Osteocyte (in vitro differentiated cells): Measurements from ENCODE around the gene AATF. TPM values are rescaled to one million over a fixed set of nuclear protein-coding genes. Genes with fewer than 3 reads are reported as not detected.

Source experiments
- DNase-seq: peaks from one replicate; pipeline ENCODE4 v3.0.0; 2021; ENCODE audit warnings: mixed read lengths; ENCODE audit not compliant: unreplicated experiment; ENCODE audit errors: extremely low spot score
- H3K27ac Mint-ChIP-seq: one replicate; pipeline ENCODE4 v1.8.0; 2021; ENCODE audit warnings: mild to moderate bottlenecking, mixed read lengths; ENCODE audit not compliant: unreplicated experiment
- H3K27me3 Mint-ChIP-seq: one replicate; pipeline ENCODE4 v1.8.0; 2021; ENCODE audit warnings: mixed read lengths; ENCODE audit not compliant: unreplicated experiment
- H3K36me3 Mint-ChIP-seq: one replicate; pipeline ENCODE4 v1.8.0; 2021; ENCODE audit warnings: mixed read lengths; ENCODE audit not compliant: unreplicated experiment
- H3K4me1 Mint-ChIP-seq: one replicate; pipeline ENCODE4 v1.8.0; 2021; ENCODE audit warnings: mixed read lengths; ENCODE audit not compliant: unreplicated experiment
- H3K4me3 Mint-ChIP-seq: one replicate; pipeline ENCODE4 v1.8.0; 2021; ENCODE audit warnings: mild to moderate bottlenecking, moderate library complexity, mixed read lengths; ENCODE audit not compliant: unreplicated experiment
- H3K9me3 Mint-ChIP-seq: one replicate; pipeline ENCODE4 v1.8.0; 2021; ENCODE audit warnings: mixed read lengths; ENCODE audit not compliant: unreplicated experiment
- total RNA-seq: library from RNA; stranded (reverse); gene quantifications from 2 replicates; pipeline ENCODE4 v1.2.1, GENCODE V29; 2021
- TF ChIP-seq, protein P1 (sequence below): fragments of 200-600 bp; sonication (generic); IDR thresholded peaks from 2 replicates; pipeline ENCODE4 v1.5.0; 2021; ENCODE audit warnings: antibody characterized with exemption, mild to moderate bottlenecking, moderate library complexity

The AATF gene
- total RNA-seq, 1 donor from 2014 or later: 39.6 TPM

DNA sequence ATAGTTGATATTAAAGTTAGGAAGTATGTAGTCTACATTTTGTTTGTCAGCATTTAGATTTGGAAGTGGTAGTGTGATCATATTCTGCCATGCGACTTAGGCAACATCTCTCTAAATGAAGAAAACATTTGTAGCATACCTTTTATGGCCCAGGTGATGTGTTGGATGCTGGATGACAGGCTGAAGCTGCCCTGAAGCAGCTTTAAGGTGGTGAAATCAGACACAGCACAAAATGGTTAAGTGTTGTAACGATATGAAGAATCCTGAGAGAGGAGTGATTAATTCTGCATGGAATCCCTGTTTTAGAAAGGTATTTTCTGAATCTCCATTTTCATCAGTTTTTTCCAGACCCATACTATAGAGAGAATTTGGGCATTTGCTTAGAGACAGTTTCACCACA lies 28.3 kb downstream of the AATF start:
- Mint-ChIP-seq H3K4me3 (no peak overlapping the region), H3K4me1 (peaks cover 30% of the 10 kb centered on the region), H3K27ac (no peak overlapping the region), H3K9me3 (no peaks in the 10 kb centered on the region), H3K36me3 (peaks cover 11% of the 10 kb centered on the region), H3K27me3 (no peaks in the 10 kb centered on the region)
- TF ChIP-seq, protein P1, sequence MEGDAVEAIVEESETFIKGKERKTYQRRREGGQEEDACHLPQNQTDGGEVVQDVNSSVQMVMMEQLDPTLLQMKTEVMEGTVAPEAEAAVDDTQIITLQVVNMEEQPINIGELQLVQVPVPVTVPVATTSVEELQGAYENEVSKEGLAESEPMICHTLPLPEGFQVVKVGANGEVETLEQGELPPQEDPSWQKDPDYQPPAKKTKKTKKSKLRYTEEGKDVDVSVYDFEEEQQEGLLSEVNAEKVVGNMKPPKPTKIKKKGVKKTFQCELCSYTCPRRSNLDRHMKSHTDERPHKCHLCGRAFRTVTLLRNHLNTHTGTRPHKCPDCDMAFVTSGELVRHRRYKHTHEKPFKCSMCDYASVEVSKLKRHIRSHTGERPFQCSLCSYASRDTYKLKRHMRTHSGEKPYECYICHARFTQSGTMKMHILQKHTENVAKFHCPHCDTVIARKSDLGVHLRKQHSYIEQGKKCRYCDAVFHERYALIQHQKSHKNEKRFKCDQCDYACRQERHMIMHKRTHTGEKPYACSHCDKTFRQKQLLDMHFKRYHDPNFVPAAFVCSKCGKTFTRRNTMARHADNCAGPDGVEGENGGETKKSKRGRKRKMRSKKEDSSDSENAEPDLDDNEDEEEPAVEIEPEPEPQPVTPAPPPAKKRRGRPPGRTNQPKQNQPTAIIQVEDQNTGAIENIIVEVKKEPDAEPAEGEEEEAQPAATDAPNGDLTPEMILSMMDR: no peak
- DNase-seq: no peak

DNA sequence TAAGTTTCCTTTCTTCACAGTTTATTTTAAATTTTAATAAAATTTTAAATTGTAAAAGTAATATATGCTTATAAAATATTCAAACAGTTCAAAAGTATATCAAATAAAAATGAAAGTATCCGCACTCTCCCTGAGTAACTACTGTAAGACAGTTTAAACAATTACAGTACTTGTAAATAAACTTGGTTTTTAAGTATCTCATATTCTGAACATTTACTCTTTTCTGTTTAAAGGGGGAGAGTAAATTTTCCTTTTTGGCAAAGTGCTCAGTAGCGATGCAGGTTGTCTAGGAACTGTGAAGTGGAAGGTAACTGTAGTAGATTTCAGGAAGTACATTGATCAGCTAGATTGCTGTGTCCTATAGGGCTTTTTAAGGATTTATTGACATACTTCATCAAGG lies 28.8 kb downstream of the AATF start:
- peaks cover 30% of the 10 kb centered on the region for H3K4me1 Mint-ChIP-seq

DNA sequence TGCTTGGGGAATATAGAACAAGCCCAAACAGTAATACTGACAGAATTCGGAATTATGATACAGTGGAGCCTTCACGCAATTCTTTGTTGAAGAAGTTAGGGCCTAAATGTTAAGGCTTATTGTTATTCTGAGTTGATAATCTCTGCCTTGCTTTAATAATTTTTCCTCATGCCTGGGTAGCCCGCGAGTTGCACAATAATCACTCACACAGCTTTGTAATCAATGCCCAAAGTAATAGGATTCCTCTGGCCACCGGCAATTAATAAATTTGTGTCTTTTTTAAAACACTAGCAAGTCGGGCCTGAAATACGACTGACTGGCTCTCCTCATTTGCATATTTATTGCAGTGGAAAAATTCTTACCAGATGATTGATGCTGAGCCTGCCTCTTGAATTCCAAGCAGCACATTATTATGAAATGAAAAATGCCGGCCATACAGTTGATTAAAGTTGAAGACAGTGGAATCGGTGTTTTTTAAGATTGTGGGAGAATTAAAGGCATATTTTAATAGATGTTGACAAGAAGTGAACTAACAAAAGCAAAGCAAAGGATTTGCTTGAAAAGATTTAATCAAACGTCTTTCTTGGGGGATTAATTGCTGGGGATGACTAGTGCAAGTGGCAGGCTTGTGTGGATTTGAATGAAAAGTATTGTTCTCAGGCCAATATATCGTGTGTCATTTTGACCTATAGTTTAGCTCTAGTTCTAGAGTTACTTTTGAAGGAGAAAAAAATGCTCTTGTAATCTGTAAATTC lies 30.2 kb downstream of the AATF start:
- DNase-seq: no peak
- H3K4me3 Mint-ChIP-seq: no peak overlapping the region
- H3K4me1 Mint-ChIP-seq: peaks cover 30% of the 10 kb centered on the region
- peaks cover 17% of the 10 kb centered on the region for H3K36me3 Mint-ChIP-seq
- no peaks in the 10 kb centered on the region for H3K27me3 Mint-ChIP-seq
- no peak overlapping the region for H3K27ac Mint-ChIP-seq
- TF ChIP-seq, protein P1: no peak
- H3K9me3 Mint-ChIP-seq: no peaks in the 10 kb centered on the region

More for the DNA sequence above, 28.8 kb downstream of the AATF start:
- no peak overlapping the region for H3K27ac Mint-ChIP-seq
- TF ChIP-seq, protein P1: no peak
- no peak for DNase-seq
- no peaks in the 10 kb centered on the region for H3K9me3 Mint-ChIP-seq
- no peak overlapping the region for H3K4me3 Mint-ChIP-seq
- H3K27me3 Mint-ChIP-seq: no peaks in the 10 kb centered on the region
- peaks cover 14% of the 10 kb centered on the region for H3K36me3 Mint-ChIP-seq

DNA sequence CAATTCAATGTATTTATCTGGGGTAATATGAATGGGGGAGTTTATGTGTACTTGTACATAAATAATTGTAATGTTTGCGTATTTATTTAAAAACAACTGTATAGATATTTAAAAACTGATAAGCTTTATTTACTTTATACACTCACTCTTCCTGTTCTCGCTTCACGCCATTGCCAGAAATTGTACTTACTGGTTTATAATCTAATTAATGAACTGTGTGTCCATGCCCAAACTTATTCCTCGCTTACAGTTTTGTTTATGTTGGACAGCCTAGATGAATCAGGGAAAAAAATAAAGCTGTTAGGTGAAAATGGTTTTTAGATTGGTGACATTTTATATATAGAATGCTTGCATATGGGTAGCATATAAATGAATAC lies 30.8 kb downstream of the AATF start:
- TF ChIP-seq, protein P1: no peak
- Mint-ChIP-seq H3K9me3 (no peaks in the 10 kb centered on the region), H3K4me3 (no peak overlapping the region), H3K27ac (peak overlapping the region; percentile 81), H3K27me3 (no peaks in the 10 kb centered on the region), H3K4me1 (peaks cover 30% of the 10 kb centered on the region), H3K36me3 (peaks cover 17% of the 10 kb centered on the region)
- no peak for DNase-seq

DNA sequence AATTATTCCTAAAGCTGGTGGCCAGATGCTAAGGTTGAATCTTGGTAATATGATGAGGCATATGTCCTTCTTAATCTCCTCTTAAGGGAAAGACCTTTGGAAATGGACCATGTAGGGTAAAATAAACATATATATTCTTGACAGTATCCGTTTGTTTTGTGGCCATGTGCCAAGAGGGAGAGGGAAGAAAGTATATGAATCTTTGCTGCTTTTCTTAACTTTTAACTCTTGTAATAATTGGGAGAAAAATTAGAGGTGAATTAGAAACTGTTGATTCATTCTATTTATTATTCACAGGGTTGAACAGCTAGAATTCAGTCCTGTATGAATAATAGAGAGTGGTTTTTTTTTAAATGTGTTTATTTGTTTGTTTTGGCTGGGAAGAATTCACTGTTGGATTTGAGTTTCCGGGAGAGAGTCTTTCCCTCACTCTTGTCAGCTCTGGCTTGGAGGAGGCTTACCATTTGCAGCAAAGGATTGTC lies 31.6 kb downstream of the AATF start:
- no peaks in the 10 kb centered on the region for H3K9me3 Mint-ChIP-seq
- H3K27ac Mint-ChIP-seq: peak overlapping the region; percentile 81
- peaks cover 14% of the 10 kb centered on the region for H3K36me3 Mint-ChIP-seq
- TF ChIP-seq, protein P1: no peak
- DNase-seq: no peak
- peaks cover 30% of the 10 kb centered on the region for H3K4me1 Mint-ChIP-seq
- no peaks in the 10 kb centered on the region for H3K27me3 Mint-ChIP-seq
- no peak overlapping the region for H3K4me3 Mint-ChIP-seq
